Measurements from ENCODE around the gene MCF2L2. TPM values are rescaled to one million over a fixed set of nuclear protein-coding genes. Genes with fewer than 3 reads are reported as not detected.

The MCF2L2 gene
- total and polyA plus RNA-seq, 2 donors (not counting 1 experiment from before 2014, with no cell fraction given), result 0.03 to 1.6 TPM

- Histone ChIP-seq H3K4me3 (ENCODE audit: control extremely low read depth in 1 of 5, extremely low read depth in 1 of 5, insufficient read depth in 1 of 5, low read depth in 2 of 5, low read length in 4 of 5) (no peak overlapping the region), H3K27ac (ENCODE audit: low read length in 2 of 2) (no peak overlapping the region), H3K4me2 (replicated peaks; ENCODE audit: low read depth, low read length, poor library complexity, severe bottlenecking) (no peak overlapping the region), H3K36me3 (replicated peaks in 1 of 2; ENCODE audit: control extremely low read depth in 1 of 2, control insufficient read depth in 1 of 2, extremely low read depth in 1 of 2, insufficient read depth in 2 of 2, low read length in 1 of 2) (no peaks in the 10 kb centered on the region), H3K9ac (ENCODE audit: low read length) (no peak overlapping the region), H3K4me1 (ENCODE audit: control insufficient read depth in 2 of 2, insufficient read depth in 2 of 2, low read length in 2 of 2) (peaks cover 18 to 20% of the 10 kb centered on the region in 2 donors), H3K79me2 (ENCODE audit: control insufficient read depth, insufficient read depth, low read length) (no peaks in the 10 kb centered on the region), H3K9me3 (ENCODE audit: control extremely low read depth in 1 of 3, control insufficient read depth in 2 of 3, insufficient read depth in 1 of 3, low read length in 2 of 3) (no peaks in the 10 kb centered on the region), H2AFZ (ENCODE audit: insufficient read depth, low read depth, low read length, poor library complexity, severe bottlenecking) (no peak overlapping the region), H4K20me1 (ENCODE audit: control insufficient read depth, insufficient read depth, low read length, poor library complexity, severe bottlenecking) (no peaks in the 10 kb centered on the region), H3K27me3 (replicated peaks in 1 of 4; ENCODE audit: control extremely low read depth in 1 of 4, control insufficient read depth in 3 of 4, insufficient read depth in 4 of 4, low read length in 3 of 4) (peaks cover 0 to 37% (median 15%) of the 10 kb centered on the region in 4 experiments)
- no peak for ATAC-seq (ENCODE audit: low read depth)
- H3K27me3 Mint-ChIP-seq, result peaks cover 38% of the 10 kb centered on the region
- intact Hi-C loops (cut with micrococcal nuclease), result no loop called here
- no peak overlapping the region for H3K27ac Mint-ChIP-seq
- WGBS (ENCODE audit: insufficient coverage), result 99% methylated on average over 11 of the region's 12 CpGs
- H3K4me3 Mint-ChIP-seq, result no peak overlapping the region
- no peaks in the 10 kb centered on the region for H3K9me3 Mint-ChIP-seq (ENCODE audit: insufficient read depth)
- CTCF ChIA-PET, result interaction anchor here (8.9 to 9.6 kb wide), 2 partner anchors 194 to 255 kb away, joined by 213 to 230 read pairs; no protein-coding TSS in a partner anchor
- TF ChIP-seq CTCF (IDR thresholded peaks at IDR 0.05), result no peak
- no peak for TF ChIP-seq EZH2 (IDR thresholded peaks at IDR 0.05; ENCODE audit: borderline replicate concordance, insufficient read depth, low read depth, low read length, poor library complexity, severe bottlenecking)
- peaks cover 28% of the 10 kb centered on the region for H3K4me1 Mint-ChIP-seq
- POLR2A ChIA-PET, result interaction anchor here (0.5 kb wide), 1 partner anchor 89 kb away, joined by 3 read pairs; no protein-coding TSS in a partner anchor
- DNase-seq, result no peak
These were observed 49.9 kb downstream of the MCF2L2 start for GRCh38 chr3:183378545-183378944.

DNA sequence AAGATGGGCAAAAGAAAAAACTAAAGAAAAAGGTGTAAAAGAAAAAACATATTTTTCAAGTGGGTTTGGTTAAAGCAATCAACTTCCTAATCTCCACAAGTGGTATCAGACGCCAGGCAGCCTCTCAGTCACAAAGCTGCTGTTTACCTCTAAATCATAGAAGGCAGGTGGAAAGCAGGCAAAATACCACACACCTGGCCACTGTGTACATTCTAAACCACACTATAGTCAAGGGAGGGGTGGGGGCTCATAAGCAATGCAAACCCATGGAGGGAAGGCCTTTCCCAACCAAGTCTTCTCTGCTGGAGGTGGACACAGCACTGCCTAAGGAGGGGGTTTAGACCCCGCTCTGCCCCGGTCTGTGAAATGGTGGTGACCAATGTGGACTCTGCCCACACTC is 50.4 kb downstream of the MCF2L2 start:
- Histone ChIP-seq H3K36me3 (replicated peaks in 1 of 2; ENCODE audit: control extremely low read depth in 1 of 2, control insufficient read depth in 1 of 2, extremely low read depth in 1 of 2, insufficient read depth in 2 of 2, low read length in 1 of 2) (no peaks in the 10 kb centered on the region), H3K27ac (ENCODE audit: low read length in 2 of 2) (no peak overlapping the region), H4K20me1 (ENCODE audit: control insufficient read depth, insufficient read depth, low read length, poor library complexity, severe bottlenecking) (no peaks in the 10 kb centered on the region), H3K4me2 (replicated peaks; ENCODE audit: low read depth, low read length, poor library complexity, severe bottlenecking) (no peak overlapping the region), H3K4me3 (ENCODE audit: control extremely low read depth in 1 of 5, extremely low read depth in 1 of 5, insufficient read depth in 1 of 5, low read depth in 2 of 5, low read length in 4 of 5) (no peak overlapping the region), H2AFZ (ENCODE audit: insufficient read depth, low read depth, low read length, poor library complexity, severe bottlenecking) (no peak overlapping the region), H3K9ac (ENCODE audit: low read length) (no peak overlapping the region), H3K27me3 (replicated peaks in 1 of 4; ENCODE audit: control extremely low read depth in 1 of 4, control insufficient read depth in 3 of 4, insufficient read depth in 4 of 4, low read length in 3 of 4) (peaks cover 0 to 37% (median 14%) of the 10 kb centered on the region in 4 experiments), H3K79me2 (ENCODE audit: control insufficient read depth, insufficient read depth, low read length) (no peaks in the 10 kb centered on the region), H3K9me3 (ENCODE audit: control extremely low read depth in 1 of 3, control insufficient read depth in 2 of 3, insufficient read depth in 1 of 3, low read length in 2 of 3) (no peaks in the 10 kb centered on the region), H3K4me1 (ENCODE audit: control insufficient read depth in 2 of 2, insufficient read depth in 2 of 2, low read length in 2 of 2) (peaks cover 18 to 20% of the 10 kb centered on the region in 2 donors)
- Mint-ChIP-seq H3K4me3 (no peak overlapping the region), H3K4me1 (peaks cover 28% of the 10 kb centered on the region), H3K27ac (no peak overlapping the region), H3K9me3 (ENCODE audit: insufficient read depth) (no peaks in the 10 kb centered on the region), H3K27me3 (peaks cover 38% of the 10 kb centered on the region)
- DNase-seq, result no peak
- ATAC-seq (ENCODE audit: low read depth), result no peak
- intact Hi-C loops (cut with micrococcal nuclease), result no loop called here
- TF ChIP-seq CTCF (IDR thresholded peaks at IDR 0.05), result no peak
- no peak for TF ChIP-seq EZH2 (IDR thresholded peaks at IDR 0.05; ENCODE audit: borderline replicate concordance, insufficient read depth, low read depth, low read length, poor library complexity, severe bottlenecking)
- ChIA-PET CTCF (interaction anchor here (8.9 to 9.6 kb wide), 2 partner anchors 193 to 254 kb away, joined by 213 to 230 read pairs; no protein-coding TSS in a partner anchor), POLR2A (no interaction called here)
- WGBS (ENCODE audit: insufficient coverage), result 100% methylated on average over 1 of the region's 3 CpGs

All from B cell (primary cell).